Left renal pelvis (tissue), 4 donors: Measurements from ENCODE around the gene POU5F2. TPM values are rescaled to one million over a fixed set of nuclear protein-coding genes. Genes with fewer than 3 reads are reported as not detected.

Experiments used
- DNase-seq, 4 donors: peaks; one replicate each; pipeline ENCODE4 v3.0.0-alpha.2; 2013; ENCODE audit warnings: low read depth in 4 of 4, low spot score in 3 of 4
- polyA plus RNA-seq, 4 donors: library from polyadenylated mRNA; unstranded; fragments of 120-200 nt; gene quantifications; one replicate each; pipeline ENCODE4 v1.2.1, GENCODE V29; 2013; ENCODE audit not compliant: insufficient read length in 4 of 4

POU5F2 gene
- polyA plus RNA-seq, 4 donors: 0.01 to 0.06 (median 0.04) TPM

DNA sequence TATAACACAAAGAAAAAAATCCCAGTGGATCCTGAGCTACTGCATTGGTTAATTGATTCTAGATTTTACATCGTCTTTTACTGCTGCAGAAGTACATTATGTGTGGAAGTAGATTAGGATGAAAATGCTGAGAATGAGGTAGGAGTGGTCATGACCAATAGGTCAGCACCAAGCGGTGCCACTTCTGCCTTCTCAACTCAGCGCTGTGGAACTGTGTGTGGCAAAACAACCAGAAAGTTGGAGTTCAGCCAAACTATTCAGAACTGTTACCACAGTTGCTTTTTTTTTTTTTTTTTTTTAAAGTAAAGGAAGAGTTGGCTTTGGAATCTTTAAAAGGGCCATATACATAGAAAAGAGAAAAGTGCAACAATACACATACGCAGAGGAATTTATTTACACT is 24.2 kb downstream of the POU5F2 start:
- DNase-seq: no peak

DNA sequence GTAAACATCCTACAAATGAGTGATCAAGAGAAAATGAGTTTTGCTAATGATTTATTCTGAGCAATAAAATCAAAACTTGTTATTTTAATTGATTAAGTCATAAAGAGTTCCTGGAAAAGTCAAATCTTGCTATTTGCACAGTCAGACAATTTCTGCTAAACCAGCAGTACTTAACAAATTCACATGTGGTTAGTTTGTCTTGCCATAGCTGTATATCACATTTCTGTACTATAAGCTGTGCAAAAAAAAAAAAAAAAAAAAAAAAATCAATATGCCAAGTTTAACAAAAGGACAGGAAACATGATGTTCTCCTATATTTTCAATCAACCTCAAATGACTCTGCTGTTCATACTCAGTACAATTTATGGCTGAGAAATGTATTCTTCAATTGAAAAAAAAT is 24.9 kb downstream of the POU5F2 start:
- no peak for DNase-seq

DNA sequence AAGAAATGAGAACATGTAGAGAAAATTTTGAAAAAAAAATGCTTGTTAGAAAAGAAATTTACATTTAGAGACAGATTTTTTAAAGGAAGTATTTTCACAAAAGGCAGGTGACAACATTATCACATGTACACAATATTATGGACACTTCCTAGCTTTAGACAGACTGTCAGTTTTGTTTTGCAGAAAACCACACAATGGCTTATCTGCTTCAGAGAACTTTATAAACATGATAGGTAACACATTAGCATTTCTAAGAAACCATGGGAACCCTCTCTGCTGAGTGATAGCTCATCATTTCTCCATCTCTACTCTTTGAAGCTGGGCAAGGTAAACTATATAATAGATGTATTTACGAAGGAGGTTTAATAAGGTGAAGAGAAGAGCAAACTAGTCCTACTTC is 25.6 kb downstream of the POU5F2 start:
- DNase-seq: no peak

DNA sequence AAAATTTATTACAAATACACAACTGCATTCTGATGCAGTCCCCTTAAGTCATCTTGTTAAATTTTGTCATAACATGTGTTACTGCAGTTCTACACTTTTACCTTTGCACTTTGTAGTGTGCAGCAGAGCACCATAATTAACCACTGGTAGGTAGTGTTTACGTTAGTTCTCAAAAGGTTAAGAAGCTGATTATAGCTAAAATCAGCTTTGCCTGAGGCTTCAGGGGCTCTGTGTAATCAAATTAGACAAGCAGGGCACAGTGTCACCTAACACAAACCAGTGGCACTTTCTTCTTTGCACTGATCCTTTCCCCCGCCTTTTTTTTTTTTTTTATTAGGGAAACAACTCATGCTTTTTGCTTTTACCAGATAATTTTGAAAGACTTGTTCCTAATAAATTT is 26.1 kb downstream of the POU5F2 start:
- no peak for DNase-seq

DNA sequence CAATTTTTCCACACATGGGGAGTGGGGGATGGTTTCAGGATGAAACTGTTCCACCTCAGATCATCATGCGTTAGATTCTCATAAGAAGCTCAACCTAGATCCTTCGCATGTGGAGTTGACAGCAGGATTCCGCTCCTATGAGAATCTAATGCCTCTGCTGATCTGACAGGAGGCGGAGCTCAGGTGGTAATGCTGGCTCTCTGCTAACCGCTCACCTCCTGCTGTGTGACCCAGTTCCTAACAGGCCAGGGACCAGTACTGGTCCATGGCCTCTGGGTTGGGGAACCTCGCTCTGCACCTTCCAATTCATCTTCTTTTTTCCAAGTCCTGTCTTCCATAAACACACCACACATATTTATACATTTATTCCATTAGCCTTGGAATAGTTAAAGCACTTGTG is 33.0 kb downstream of the POU5F2 start:
- no peak for DNase-seq

DNA sequence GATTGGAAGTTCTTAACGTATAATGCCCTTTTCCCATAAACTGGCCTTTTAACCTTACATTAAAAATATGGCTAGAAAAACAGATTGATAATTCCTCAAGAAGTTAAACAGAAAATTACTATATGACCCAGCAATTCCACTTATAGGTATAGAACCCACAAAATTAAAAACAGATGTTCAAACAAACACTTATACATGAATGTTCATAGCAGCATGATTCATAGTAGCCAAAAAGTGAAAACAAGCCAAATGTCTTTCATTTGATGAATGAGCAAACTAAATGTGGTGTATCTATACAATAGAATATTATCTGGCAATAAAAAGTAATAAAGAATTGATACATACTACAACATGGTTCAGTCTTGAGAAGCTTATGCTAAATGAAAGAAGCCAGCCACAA is 35.5 kb downstream of the POU5F2 start:
- no peak for DNase-seq

DNA sequence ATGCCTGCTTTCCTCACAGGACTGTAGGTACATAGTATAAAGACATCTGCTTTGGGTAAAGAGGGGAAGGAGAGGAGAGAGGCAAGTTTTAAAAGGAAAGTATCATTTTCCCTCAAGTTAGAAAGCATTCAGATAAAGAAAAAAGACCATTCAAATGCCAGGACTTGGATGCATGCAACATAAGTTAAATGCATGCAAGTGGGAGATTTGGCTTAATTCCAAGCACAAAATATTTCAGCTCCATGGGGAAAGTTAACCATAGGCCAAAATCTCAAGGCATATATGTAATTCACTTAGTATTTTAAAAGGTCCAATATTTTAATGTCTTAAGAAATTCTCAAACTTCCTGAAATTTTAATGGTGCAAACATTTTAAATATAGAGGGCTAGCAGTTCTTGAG is 36.4 kb downstream of the POU5F2 start:
- no peak for DNase-seq

DNA sequence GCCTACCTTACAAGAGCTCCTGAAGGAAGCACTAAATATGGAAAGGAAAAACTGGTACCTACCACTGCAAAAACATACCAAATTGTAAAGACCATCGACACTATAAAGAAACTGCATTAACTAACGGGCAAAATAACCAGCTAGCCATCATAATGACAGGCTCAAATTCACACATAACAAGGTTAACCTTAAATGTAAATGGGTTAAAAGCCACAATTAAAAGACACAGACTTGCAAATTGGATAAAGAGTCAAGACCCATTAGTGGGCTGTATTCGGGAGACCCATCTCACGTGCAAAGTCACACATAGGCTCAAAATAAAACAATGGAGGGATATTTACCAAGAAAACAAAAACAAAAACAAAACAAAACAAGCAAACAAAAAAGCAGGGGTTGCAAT is 49.4 kb downstream of the POU5F2 start:
- DNase-seq: no peak

Other genes starting within 250 kb of the POU5F2 start
- gene NR2F1-AS1, start 160.4 kb downstream of the POU5F2 start, polyA plus RNA-seq: 100 to 1,000 TPM in 1 of 4 donors, 10 to 100 TPM in 3; 52.4 to 104 (median 60.8) TPM
- 100 to 1,000 TPM; 223 to 932 (median 260) TPM for gene NR2F1, start 158.4 kb downstream of the POU5F2 start, polyA plus RNA-seq